ENCODE results near the gene C2CD4D.
"Not testable (repeated sequence)": the region's sequence is repeated elsewhere in the genome, so short reads cannot be mapped to it uniquely, and the experiment has no call there.

Gene C2CD4D

GRCh38 chr1:151875419-151876097 lies 35.9 kb upstream of the C2CD4D start:
- Histone ChIP-seq H3K4me3 (ENCODE audit: low read depth, low read length) (no peak overlapping the region), H3K79me2 (ENCODE audit: control insufficient read depth, insufficient read depth, low read length, unreplicated experiment) (no peaks in the 10 kb centered on the region), H3K4me1 (ENCODE audit: control insufficient read depth, insufficient read depth, low read length, unreplicated experiment) (no peaks in the 10 kb centered on the region), H3K27ac (ENCODE audit: low read depth, low read length) (no peak overlapping the region), H3K27me3 (ENCODE audit: insufficient read depth, low read length) (no peaks in the 10 kb centered on the region), H2AFZ (ENCODE audit: low read length, unreplicated experiment) (no peak overlapping the region), H3K36me3 (ENCODE audit: insufficient read depth, low read length) (0 out of 2 replicates have a peak, but pooled peaks cover 4% of the 10 kb centered on the region)

GRCh38 chr1:151872776-151873175 lies 33.2 kb upstream of the C2CD4D start:
- H2AFZ ChIP-seq (ENCODE audit: low read length, unreplicated experiment); H3K27ac ChIP-seq (ENCODE audit: low read depth, low read length); H3K36me3 ChIP-seq (ENCODE audit: insufficient read depth, low read length); H3K4me3 ChIP-seq (ENCODE audit: low read depth, low read length); H3K79me2 ChIP-seq (ENCODE audit: control insufficient read depth, insufficient read depth, low read length, unreplicated experiment); H3K27me3 ChIP-seq (ENCODE audit: insufficient read depth, low read length): not testable (repeated sequence)
- H3K4me1 ChIP-seq (ENCODE audit: control insufficient read depth, insufficient read depth, low read length, unreplicated experiment) = peaks cover 11% of the 10 kb centered on the region

DNA sequence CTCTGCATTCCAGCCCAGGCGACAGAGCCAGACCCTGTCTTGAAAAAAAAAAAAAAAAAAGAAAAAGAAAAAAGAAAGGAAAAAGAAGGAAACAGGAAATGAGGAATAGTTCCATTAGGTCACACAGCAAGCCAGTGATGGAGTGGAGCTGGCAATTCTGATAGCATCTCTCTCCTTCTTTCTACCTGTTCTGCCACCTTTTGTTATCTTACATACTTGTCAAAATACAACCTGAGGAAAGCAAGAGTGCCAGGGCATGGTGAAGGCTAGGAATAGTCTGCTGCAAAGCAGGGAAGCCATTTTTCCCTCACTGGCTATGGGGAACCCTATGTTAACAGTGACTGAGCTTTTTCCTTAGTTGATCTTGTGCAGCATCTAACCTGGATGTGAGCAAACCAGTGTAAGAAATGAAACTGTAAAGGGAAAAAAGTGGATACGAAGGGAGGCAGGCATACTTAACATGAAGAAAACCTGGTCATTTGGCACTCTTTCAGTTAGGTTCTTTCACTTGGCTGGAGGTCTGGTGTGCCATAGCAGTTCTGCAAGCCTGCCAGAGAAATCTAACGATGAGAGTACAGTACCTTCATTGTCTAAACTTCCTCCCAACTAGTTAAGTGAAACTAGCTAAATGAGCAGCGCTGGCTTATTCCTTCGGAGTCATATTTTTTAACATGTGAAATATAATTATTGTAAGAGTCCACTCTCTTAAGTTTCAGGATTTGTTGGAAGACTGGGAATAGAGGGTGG lies 31.8 kb upstream of the C2CD4D start:
- no peak overlapping the region for H3K4me3 ChIP-seq (ENCODE audit: low read depth, low read length)
- no peaks in the 10 kb centered on the region for H3K79me2 ChIP-seq (ENCODE audit: control insufficient read depth, insufficient read depth, low read length, unreplicated experiment)
- 0 out of 2 replicates have a peak, but pooled peaks cover 4% of the 10 kb centered on the region for H3K36me3 ChIP-seq (ENCODE audit: insufficient read depth, low read length)
- H3K4me1 ChIP-seq (ENCODE audit: control insufficient read depth, insufficient read depth, low read length, unreplicated experiment) = peaks cover 17% of the 10 kb centered on the region
- H3K27ac ChIP-seq (ENCODE audit: low read depth, low read length) = no peak overlapping the region
- H2AFZ ChIP-seq (ENCODE audit: low read length, unreplicated experiment) = no peak overlapping the region
- H3K27me3 ChIP-seq (ENCODE audit: insufficient read depth, low read length) = no peaks in the 10 kb centered on the region

GRCh38 chr1:151868486-151868885 lies 28.9 kb upstream of the C2CD4D start:
- H3K27ac ChIP-seq (ENCODE audit: low read depth, low read length) = peak overlapping the region; percentile 88
- H3K79me2 ChIP-seq (ENCODE audit: control insufficient read depth, insufficient read depth, low read length, unreplicated experiment) = no peaks in the 10 kb centered on the region
- H3K36me3 ChIP-seq (ENCODE audit: insufficient read depth, low read length) = no peaks in the 10 kb centered on the region
- H3K27me3 ChIP-seq (ENCODE audit: insufficient read depth, low read length) = no peaks in the 10 kb centered on the region
- H3K4me3 ChIP-seq (ENCODE audit: low read depth, low read length) = peak overlapping the region; percentile 2; the same call in 1 of the 2 replicates
- peaks cover 22% of the 10 kb centered on the region for H3K4me1 ChIP-seq (ENCODE audit: control insufficient read depth, insufficient read depth, low read length, unreplicated experiment)
- H2AFZ ChIP-seq (ENCODE audit: low read length, unreplicated experiment) = no peak overlapping the region

GRCh38 chr1:151867765-151868411 lies 28.3 kb upstream of the C2CD4D start:
- H2AFZ ChIP-seq (ENCODE audit: low read length, unreplicated experiment) = peak overlapping the region; percentile 19
- H3K4me1 ChIP-seq (ENCODE audit: control insufficient read depth, insufficient read depth, low read length, unreplicated experiment) = peaks cover 22% of the 10 kb centered on the region
- H3K27ac ChIP-seq (ENCODE audit: low read depth, low read length) = peak overlapping the region; percentile 88
- H3K79me2 ChIP-seq (ENCODE audit: control insufficient read depth, insufficient read depth, low read length, unreplicated experiment) = no peaks in the 10 kb centered on the region
- H3K36me3 ChIP-seq (ENCODE audit: insufficient read depth, low read length) = no peaks in the 10 kb centered on the region
- peak overlapping the region; percentile 2; the same call in 1 of the 2 replicates for H3K4me3 ChIP-seq (ENCODE audit: low read depth, low read length)
- no peaks in the 10 kb centered on the region for H3K27me3 ChIP-seq (ENCODE audit: insufficient read depth, low read length)

DNA sequence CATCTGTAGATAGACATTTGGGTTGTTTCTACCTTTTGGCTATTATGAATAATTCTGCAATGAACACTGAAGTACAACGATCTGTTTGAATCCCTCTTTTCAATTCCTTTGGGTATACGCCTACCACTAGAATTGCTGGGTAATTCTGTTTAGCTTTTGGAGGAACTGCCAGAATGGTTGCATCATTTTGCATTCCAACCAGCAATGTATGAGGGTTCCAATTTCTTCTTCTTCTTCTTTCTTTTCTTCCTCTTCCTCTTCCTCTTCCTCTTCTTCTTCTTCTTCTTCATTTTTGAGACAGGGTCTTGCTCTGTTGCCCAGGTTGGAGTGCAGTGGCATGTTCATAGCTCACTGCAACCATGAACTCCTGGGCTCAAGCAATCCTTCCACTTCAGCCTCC lies 27.7 kb upstream of the C2CD4D start:
- Histone ChIP-seq H3K27ac (ENCODE audit: low read depth, low read length) (peak overlapping the region; percentile 88), H3K79me2 (ENCODE audit: control insufficient read depth, insufficient read depth, low read length, unreplicated experiment) (no peaks in the 10 kb centered on the region), H3K36me3 (ENCODE audit: insufficient read depth, low read length) (no peaks in the 10 kb centered on the region), H3K4me1 (ENCODE audit: control insufficient read depth, insufficient read depth, low read length, unreplicated experiment) (peaks cover 22% of the 10 kb centered on the region), H3K4me3 (ENCODE audit: low read depth, low read length) (no peak overlapping the region), H2AFZ (ENCODE audit: low read length, unreplicated experiment) (no peak overlapping the region), H3K27me3 (ENCODE audit: insufficient read depth, low read length) (no peaks in the 10 kb centered on the region)

GRCh38 chr1:151864411-151864810 lies 24.8 kb upstream of the C2CD4D start:
- H3K4me1 ChIP-seq (ENCODE audit: control insufficient read depth, insufficient read depth, low read length, unreplicated experiment) = peaks cover 22% of the 10 kb centered on the region
- no peaks in the 10 kb centered on the region for H3K36me3 ChIP-seq (ENCODE audit: insufficient read depth, low read length)
- no peaks in the 10 kb centered on the region for H3K79me2 ChIP-seq (ENCODE audit: control insufficient read depth, insufficient read depth, low read length, unreplicated experiment)
- H2AFZ ChIP-seq (ENCODE audit: low read length, unreplicated experiment) = no peak overlapping the region
- no peaks in the 10 kb centered on the region for H3K27me3 ChIP-seq (ENCODE audit: insufficient read depth, low read length)
- H3K4me3 ChIP-seq (ENCODE audit: low read depth, low read length) = no peak overlapping the region
- no peak overlapping the region for H3K27ac ChIP-seq (ENCODE audit: low read depth, low read length)

DNA sequence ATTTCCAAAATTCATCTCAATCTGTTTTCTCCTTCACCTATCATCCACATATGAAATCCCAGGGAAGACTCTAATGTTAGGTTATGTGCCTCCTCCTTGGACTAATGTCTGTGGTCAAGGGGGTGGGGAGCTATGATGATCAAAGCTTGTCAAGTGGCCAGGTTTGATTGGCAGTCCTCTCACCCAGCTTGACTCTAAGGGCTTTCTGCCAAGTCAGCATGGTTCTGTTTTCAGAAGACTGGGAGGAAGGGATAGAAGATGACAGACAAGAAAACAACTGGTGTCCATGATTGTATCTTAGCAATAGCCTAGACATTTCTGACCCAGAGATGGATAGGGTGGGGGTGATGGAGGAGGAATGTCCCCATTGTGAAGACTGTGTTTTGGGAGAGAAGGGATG lies 23.0 kb upstream of the C2CD4D start:
- peaks cover 17% of the 10 kb centered on the region for H3K4me1 ChIP-seq (ENCODE audit: control insufficient read depth, insufficient read depth, low read length, unreplicated experiment)
- H3K79me2 ChIP-seq (ENCODE audit: control insufficient read depth, insufficient read depth, low read length, unreplicated experiment) = no peaks in the 10 kb centered on the region
- H3K36me3 ChIP-seq (ENCODE audit: insufficient read depth, low read length) = no peaks in the 10 kb centered on the region
- no peaks in the 10 kb centered on the region for H3K27me3 ChIP-seq (ENCODE audit: insufficient read depth, low read length)
- no peak overlapping the region for H3K27ac ChIP-seq (ENCODE audit: low read depth, low read length)
- H2AFZ ChIP-seq (ENCODE audit: low read length, unreplicated experiment) = no peak overlapping the region
- no peak overlapping the region for H3K4me3 ChIP-seq (ENCODE audit: low read depth, low read length)

DNA sequence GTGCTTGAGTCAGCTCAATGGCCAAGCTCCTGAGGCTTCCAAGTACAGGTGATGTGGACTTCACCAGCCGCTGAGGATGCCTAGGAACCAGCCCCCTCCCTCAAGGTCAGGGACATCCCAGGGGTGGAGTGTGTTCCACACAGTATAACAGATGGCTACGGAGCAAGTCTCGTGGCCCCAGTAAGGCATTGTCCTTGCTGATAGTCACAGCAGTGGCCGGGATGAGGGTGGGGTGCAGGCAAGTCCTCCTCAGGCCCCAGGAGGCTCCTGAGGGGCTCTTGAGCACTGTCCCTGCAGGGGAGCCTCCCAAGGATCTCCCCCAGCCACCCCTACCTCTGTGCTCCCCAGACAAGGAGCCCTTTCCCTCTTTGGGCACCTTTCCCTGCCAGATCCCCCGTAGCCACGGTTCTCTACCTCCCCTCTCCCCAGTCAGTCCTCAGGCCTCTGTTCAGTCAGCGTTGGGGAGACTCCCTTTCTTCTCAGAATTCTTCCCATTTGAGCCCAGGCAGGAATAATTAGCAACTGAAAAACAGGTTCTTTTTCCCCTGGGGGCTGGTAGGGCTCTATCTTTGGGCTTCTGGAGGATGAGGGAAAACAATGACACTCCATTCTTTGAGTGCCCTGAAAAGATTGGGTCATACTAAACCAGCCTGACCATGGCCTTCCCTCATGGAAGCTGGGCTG lies 21.0 kb upstream of the C2CD4D start:
- Histone ChIP-seq H3K27ac (ENCODE audit: low read depth, low read length) (no peak overlapping the region), H3K79me2 (ENCODE audit: control insufficient read depth, insufficient read depth, low read length, unreplicated experiment) (no peaks in the 10 kb centered on the region), H3K4me1 (ENCODE audit: control insufficient read depth, insufficient read depth, low read length, unreplicated experiment) (peaks cover 18% of the 10 kb centered on the region), H3K36me3 (ENCODE audit: insufficient read depth, low read length) (no peaks in the 10 kb centered on the region), H3K27me3 (ENCODE audit: insufficient read depth, low read length) (no peaks in the 10 kb centered on the region), H3K4me3 (ENCODE audit: low read depth, low read length) (no peak overlapping the region), H2AFZ (ENCODE audit: low read length, unreplicated experiment) (no peak overlapping the region)

DNA sequence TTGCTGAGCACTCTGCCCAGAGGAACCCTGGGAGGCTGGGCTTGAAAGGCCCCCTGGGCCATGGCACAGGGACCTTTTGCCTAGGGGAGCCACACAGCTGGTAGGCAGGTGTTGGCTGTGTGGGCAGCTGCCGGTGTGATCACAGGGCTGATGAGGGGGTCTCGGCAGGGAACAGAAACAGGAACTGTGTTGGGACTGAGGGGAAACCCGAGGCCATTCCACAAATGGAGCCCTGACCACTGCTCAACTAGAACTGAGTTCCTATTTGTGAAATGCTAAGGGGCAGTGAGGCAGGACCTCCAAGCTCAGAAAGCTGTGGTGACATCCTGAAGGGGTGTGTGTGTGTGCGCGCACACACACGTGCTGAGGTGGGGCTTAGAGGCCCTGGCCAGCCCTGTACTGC lies 20.3 kb upstream of the C2CD4D start:
- H3K79me2 ChIP-seq (ENCODE audit: control insufficient read depth, insufficient read depth, low read length, unreplicated experiment) = no peaks in the 10 kb centered on the region
- H3K27me3 ChIP-seq (ENCODE audit: insufficient read depth, low read length) = no peaks in the 10 kb centered on the region
- H3K4me1 ChIP-seq (ENCODE audit: control insufficient read depth, insufficient read depth, low read length, unreplicated experiment) = peaks cover 18% of the 10 kb centered on the region
- H3K36me3 ChIP-seq (ENCODE audit: insufficient read depth, low read length) = no peaks in the 10 kb centered on the region
- H3K27ac ChIP-seq (ENCODE audit: low read depth, low read length) = no peak overlapping the region
- H2AFZ ChIP-seq (ENCODE audit: low read length, unreplicated experiment) = no peak overlapping the region
- H3K4me3 ChIP-seq (ENCODE audit: low read depth, low read length) = no peak overlapping the region
